ENCODE results near the gene RAP1GAP. TPM values are rescaled to one million over a fixed set of nuclear protein-coding genes. Genes with fewer than 3 reads are reported as not detected.
"Not testable (repeated sequence)": the region's sequence is repeated elsewhere in the genome, so short reads cannot be mapped to it uniquely, and the experiment has no call there.

Gene RAP1GAP
- total RNA-seq, 6 experiments from 2014 or later: 0.07 to 0.19 TPM; not detected in 4

DNA sequence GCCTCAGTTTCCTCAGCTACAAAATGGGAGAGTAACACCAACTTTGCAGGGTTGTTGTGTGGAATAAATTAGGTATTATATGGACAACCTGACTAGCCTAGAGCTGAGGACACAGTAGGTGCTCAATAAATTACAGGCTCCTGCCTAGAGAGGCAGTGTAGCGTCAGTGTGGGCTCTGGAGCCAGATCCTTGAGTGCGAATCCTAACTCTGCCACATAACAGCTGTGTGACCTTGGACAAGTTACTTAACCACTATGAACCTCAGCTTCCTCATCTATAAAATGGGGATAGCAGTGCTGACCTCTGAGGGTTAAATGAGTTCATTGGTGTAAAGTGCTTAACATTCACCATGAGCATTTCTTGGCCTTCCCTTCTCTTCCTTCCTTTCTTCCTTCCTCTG is 33.1 kb downstream of the RAP1GAP start:
- Mint-ChIP-seq H3K27ac (no peak overlapping the region), H3K36me3 (ENCODE audit: low read depth) (no peaks in the 10 kb centered on the region), H3K4me1 (ENCODE audit: low read depth) (peaks cover 14% of the 10 kb centered on the region), H3K27me3 (ENCODE audit: insufficient read depth) (peaks cover 40% of the 10 kb centered on the region), H3K4me3 (no peak overlapping the region), H3K9me3 (no peaks in the 10 kb centered on the region)
- no peak for DNase-seq
- TF ChIP-seq, protein P1, sequence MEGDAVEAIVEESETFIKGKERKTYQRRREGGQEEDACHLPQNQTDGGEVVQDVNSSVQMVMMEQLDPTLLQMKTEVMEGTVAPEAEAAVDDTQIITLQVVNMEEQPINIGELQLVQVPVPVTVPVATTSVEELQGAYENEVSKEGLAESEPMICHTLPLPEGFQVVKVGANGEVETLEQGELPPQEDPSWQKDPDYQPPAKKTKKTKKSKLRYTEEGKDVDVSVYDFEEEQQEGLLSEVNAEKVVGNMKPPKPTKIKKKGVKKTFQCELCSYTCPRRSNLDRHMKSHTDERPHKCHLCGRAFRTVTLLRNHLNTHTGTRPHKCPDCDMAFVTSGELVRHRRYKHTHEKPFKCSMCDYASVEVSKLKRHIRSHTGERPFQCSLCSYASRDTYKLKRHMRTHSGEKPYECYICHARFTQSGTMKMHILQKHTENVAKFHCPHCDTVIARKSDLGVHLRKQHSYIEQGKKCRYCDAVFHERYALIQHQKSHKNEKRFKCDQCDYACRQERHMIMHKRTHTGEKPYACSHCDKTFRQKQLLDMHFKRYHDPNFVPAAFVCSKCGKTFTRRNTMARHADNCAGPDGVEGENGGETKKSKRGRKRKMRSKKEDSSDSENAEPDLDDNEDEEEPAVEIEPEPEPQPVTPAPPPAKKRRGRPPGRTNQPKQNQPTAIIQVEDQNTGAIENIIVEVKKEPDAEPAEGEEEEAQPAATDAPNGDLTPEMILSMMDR (IDR thresholded peaks at IDR 0.05): no peak

DNA sequence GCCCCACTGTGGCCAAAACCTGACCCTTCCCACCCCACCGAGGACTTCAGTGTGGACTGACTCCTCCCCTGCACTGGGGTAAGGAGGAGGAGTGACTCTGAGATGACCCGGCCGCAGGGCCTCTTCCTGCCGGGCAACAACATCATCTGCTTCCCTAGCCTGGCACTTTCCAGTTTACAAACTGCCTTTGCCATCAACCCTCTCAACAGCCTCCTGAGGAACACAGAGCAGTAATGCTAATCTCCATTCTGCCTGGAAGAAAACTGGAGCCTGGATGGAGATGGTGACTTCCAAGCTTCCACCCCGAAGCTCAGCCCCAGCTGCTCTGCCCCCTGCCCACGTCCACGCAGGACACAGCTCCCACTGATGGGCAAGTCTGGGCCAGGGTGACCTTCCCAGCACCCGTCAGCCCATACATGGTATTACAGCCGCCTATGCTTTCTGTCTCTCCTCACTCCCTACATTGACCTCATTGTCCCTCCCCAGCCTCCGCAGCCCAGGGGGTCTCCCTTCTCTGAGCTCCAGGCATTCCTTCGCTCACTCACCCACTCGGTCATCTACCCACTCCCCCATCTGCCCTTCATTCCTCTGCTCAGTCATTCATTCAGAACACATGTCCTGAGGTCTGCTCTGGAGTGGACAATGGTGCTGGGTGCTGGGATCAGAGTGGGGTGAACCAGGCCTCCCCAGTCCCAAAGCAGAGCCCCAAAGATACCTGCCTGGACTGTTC is 34.2 kb downstream of the RAP1GAP start:
- TF ChIP-seq, protein P1 (IDR thresholded peaks at IDR 0.05): no peak
- Mint-ChIP-seq H3K27ac (no peak overlapping the region), H3K36me3 (ENCODE audit: low read depth) (no peaks in the 10 kb centered on the region), H3K9me3 (no peaks in the 10 kb centered on the region), H3K27me3 (ENCODE audit: insufficient read depth) (peaks cover 50% of the 10 kb centered on the region), H3K4me3 (no peak overlapping the region), H3K4me1 (ENCODE audit: low read depth) (peaks cover 14% of the 10 kb centered on the region)
- no peak for DNase-seq

DNA sequence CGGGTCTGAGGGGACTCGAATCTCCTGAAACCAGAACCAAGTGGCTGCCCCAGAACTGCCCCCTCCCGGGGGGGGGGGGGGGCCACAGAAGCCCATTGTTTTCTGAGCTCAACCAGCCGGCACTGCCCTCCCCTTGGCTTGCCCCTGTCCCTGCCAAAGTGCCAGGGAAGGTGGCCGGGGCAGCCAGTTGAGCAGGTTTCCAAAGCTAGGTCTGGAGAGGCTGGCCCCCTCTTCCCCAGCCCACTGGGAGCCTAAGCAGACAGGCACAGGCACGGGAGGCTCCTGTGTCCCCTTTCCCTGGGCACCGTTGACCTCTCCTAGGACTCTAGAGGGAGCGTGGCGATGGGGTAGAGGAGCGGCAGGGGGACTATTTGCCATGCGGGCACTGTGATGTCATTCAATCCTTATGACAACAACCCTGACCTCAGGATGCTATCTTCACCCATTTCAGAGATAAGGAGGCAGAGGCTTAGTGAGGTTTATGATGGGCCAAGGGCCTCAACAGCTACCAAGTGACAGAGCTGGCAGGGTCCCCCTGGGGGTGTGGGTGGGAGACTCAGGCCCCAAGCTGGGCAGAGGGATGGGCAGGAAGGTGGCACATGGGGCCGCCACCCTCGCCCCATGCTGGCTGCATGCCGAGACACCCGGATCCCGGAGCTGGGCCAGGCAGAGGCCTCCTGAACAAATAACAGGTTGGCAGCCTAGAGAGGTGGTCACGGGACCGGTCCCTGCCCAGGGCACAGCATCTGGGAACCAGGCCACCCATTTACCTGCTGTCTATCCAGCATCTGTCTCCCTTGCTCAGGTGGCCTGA is 35.0 kb downstream of the RAP1GAP start:
- Mint-ChIP-seq H3K4me3 (no peak overlapping the region), H3K36me3 (ENCODE audit: low read depth) (no peaks in the 10 kb centered on the region), H3K9me3 (no peaks in the 10 kb centered on the region), H3K4me1 (ENCODE audit: low read depth) (peaks cover 9% of the 10 kb centered on the region), H3K27ac (no peak overlapping the region), H3K27me3 (ENCODE audit: insufficient read depth) (peaks cover 51% of the 10 kb centered on the region)
- TF ChIP-seq, protein P1 (IDR thresholded peaks at IDR 0.05): no peak
- no peak for DNase-seq

DNA sequence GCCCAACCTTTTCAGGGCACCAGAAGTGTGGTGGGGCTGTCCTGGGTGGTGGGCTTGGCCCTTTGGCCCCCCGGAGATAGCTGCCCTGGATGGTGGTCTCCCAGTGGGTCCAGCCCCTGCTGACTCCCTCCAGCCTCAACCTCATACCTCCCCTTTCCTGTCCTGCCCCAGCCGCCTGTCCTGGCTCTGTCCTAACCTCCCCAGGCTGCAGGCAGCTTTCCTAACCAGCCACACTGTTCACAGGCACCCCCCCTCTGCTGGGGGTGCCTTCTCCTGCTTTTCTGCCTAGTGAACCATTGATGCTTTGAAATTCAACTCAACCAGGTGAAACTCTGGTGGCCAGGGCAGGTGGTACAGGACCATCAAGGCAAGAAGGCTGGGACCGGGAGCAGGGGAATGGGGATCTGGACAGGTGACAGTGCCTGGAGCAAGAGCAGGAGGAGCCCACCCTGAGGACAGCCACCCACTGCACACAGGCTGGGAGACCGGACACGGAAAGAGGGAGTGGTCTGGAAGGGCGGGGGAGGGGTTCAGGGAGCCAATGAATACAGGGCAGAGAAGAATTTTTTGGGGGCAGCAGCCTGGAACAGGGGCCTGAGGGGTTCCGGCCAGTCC is 35.9 kb downstream of the RAP1GAP start:
- H3K4me1 Mint-ChIP-seq (ENCODE audit: low read depth): no peaks in the 10 kb centered on the region
- DNase-seq: no peak
- H3K27me3 Mint-ChIP-seq (ENCODE audit: insufficient read depth): peaks cover 51% of the 10 kb centered on the region
- TF ChIP-seq, protein P1 (IDR thresholded peaks at IDR 0.05): no peak
- H3K4me3 Mint-ChIP-seq: no peak overlapping the region
- H3K27ac Mint-ChIP-seq: no peak overlapping the region
- H3K36me3 Mint-ChIP-seq (ENCODE audit: low read depth): no peaks in the 10 kb centered on the region
- no peaks in the 10 kb centered on the region for H3K9me3 Mint-ChIP-seq

DNA sequence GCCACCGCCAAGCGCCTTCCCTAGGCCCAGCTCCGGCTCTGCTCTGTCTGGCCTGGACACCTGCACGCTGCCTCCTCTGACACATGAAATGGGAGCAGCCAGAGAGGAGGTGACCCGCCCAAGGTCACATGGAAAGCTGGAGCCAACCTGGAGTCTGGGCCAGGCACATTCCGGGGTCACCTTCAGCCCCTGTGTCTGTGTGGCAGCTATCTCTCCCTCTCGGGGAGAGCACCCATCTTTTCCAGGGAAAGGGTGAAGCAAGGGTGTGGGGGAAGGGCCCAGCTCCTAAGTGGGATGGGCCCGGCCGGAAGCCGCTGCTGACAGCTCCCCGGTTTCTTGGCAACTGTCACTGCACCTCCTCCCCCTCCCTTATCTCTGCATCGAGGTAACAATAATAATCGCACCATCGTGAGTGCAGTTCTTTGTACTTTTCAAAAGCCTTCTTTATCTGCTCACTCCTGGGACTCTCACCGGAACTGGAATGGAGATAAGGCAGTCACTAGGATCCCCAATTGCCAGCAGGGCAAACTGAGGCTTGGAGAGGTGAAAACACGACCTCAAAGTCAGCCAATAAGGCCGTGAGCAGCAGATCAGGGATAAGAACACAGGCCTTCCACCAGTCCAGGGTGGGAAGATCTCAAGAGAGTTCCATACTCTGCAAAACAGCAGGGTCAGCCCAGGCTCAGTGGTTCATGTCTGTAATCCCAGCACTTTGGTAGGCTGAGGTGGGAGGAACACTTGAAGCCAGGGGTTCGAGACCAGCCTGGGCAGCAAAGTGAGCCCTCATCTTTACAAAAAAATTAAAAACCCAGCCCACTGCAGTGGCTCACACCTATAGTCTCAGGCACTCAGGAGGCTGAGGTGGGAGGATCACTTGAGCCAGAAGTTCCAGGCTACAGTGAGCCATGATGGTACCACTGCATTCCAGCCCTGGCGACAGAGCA is 36.9 kb downstream of the RAP1GAP start:
- TF ChIP-seq, protein P1 (IDR thresholded peaks at IDR 0.05): no peak
- H3K4me1 Mint-ChIP-seq (ENCODE audit: low read depth): no peaks in the 10 kb centered on the region
- peaks cover 48% of the 10 kb centered on the region for H3K27me3 Mint-ChIP-seq (ENCODE audit: insufficient read depth)
- no peaks in the 10 kb centered on the region for H3K9me3 Mint-ChIP-seq
- no peaks in the 10 kb centered on the region for H3K36me3 Mint-ChIP-seq (ENCODE audit: low read depth)
- H3K27ac Mint-ChIP-seq: no peak overlapping the region
- DNase-seq: no peak
- H3K4me3 Mint-ChIP-seq: no peak overlapping the region

DNA sequence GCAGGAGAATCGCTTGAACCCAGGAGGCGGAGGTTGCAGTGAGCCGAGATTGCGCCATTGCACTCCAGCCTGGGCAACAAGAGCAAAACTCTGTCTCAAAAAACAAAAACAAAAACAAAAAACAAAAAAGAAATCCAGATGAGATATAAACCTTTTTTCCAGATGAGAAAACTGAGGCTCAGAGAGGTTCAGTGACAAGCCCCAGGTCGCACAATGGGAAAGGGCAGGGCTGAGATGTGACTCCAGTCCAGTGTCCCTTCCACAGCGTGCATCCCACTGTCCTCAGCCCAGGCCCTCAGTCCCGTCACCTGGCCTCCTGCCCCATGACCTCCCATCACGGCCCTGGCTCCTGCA is 37.6 kb downstream of the RAP1GAP start:
- not testable (repeated sequence) for H3K4me3 Mint-ChIP-seq; H3K9me3 Mint-ChIP-seq; H3K36me3 Mint-ChIP-seq (ENCODE audit: low read depth); H3K4me1 Mint-ChIP-seq (ENCODE audit: low read depth); DNase-seq; H3K27ac Mint-ChIP-seq
- peaks cover 46% of the 10 kb centered on the region for H3K27me3 Mint-ChIP-seq (ENCODE audit: insufficient read depth)
